Measurements from ENCODE around the gene NOL4L.

GRCh38 chr20:32440069-32440757 is 144.9 kb downstream of the NOL4L start:
- TF ChIP-seq CTCF (conservative IDR thresholded peaks at IDR 0.05; ENCODE audit: low read depth, low read length) (no peak), EZH2 (IDR thresholded peaks at IDR 0.05; ENCODE audit: borderline replicate concordance, low read depth, low read length, poor library complexity, severe bottlenecking) (no peak)

All from A673 (cell line).